Stimulated activated CD8-positive, alpha-beta memory T cell treated with anti-CD3 and anti-CD28 coated beads, Interleukin-7, amount 100 ng/mL, for 4 hours (primary cell): ENCODE measurements around the gene GRID1.

Experiments
- DNase-seq, 2 donors: peaks; one replicate each; pipeline ENCODE4 v3.0.0-alpha.2; 2020; ENCODE audit warnings: low read depth in 2 of 2

The GRID1 gene

DNA sequence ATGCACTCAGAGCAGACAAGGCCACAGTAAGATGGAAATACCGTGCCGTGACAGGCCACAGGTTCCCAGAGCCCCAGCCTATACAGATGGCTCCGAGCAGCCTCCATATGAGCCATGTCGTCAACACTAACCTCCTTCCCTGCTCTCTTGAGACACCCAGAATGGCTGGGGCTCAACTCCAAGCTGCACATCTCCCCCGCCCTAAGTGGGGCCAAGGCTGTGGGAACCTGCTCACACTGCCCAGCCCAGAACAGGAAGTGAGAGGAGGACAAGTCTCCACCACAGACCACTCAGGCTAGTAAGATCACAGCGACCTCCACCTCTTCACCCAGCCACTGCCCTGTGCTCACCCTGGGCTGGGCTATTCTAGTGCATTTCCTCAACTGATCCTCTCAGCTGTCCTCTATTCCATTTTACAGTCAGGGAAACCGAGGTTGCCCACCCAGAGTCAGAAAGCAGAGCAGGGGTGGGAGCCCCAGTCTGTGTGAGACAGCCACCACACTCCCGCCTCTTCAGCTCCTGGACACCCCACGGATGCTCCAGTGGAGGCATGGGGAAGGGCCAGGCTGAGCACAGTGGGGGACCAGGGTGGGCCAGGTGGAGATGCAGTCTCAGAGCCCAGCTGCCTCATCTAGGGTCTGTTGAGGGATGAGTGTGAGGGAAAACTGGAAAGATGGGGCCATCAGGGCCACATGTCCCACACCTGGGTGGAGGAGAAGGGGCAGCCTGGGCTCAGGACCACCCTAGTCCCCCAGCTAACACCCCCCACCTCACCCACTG, 11.6 kb downstream of the GRID1 start:
- no peak for DNase-seq

GRCh38 chr10:86353506-86354485, 12.8 kb downstream of the GRID1 start:
- DNase-seq, result no peak

- no peak for DNase-seq
Observed at GRCh38 chr10:86350897-86351296, 15.7 kb downstream of the GRID1 start.

- no peak for DNase-seq
Observed at GRCh38 chr10:86349940-86350630, 16.5 kb downstream of the GRID1 start.

DNA sequence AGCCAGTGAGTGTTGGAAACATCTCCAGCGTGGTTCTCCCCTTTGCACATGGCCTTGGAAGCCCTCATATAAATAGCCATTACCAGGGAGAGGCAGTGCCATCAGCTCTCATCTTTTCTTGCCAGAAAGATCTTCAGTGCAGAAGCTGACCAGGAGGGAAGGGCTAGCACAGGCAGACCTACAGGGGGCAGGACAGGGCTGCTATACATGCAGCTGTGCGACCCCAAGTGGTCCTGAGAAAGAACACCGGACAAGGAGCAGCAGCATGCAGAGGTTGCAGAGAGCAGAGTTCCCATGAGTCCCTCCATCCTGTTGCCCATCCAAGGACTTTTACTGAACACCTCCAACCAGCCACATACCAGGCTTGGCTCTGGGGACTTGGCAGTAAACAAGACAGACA, 17.1 kb downstream of the GRID1 start:
- no peak for DNase-seq

DNA sequence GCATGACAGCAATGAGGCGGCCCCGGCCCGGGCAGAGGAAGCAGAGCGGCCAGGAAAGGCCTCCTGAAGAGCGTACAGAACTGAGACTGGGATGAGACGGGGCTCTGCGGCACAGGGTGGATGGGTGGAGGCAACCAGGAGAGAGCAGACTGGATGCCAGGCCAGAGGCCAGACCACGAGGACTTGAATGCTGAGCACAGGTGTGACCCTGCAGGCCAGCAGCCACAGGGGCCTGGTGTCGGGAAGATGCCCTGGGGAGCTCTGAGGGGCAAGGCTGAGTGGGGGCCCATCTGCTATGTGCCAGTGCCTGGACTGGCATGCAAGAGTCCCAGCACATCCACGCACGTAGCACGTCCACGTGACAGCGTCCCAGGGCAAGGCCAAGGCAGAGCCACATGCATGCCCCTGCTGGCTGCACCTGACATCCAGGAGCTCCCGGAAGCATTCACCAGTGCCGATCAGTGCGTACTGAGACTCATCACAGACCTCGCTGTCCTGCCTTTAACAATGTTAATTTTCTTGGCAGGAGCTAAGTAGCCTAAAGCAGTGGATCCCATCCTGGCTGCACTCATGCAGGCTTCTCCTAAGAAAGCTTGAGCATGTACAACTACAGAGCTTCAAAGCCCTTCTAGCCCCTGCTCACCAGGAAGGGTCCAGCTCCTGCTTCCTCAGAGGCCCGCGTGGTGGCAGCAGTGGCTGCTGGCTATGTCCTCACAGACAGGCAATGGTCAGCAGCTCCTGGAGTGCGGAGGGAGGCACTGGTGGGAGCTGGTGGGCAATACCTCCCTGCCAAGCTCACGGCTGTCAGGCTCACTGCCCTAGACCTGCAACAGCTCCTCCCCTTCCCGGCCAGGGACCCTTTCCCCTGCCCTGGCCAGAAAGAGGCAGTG, 18.0 kb downstream of the GRID1 start:
- no peak for DNase-seq

- no peak for DNase-seq
Observed at GRCh38 chr10:86347856-86348255, 18.7 kb downstream of the GRID1 start.

DNA sequence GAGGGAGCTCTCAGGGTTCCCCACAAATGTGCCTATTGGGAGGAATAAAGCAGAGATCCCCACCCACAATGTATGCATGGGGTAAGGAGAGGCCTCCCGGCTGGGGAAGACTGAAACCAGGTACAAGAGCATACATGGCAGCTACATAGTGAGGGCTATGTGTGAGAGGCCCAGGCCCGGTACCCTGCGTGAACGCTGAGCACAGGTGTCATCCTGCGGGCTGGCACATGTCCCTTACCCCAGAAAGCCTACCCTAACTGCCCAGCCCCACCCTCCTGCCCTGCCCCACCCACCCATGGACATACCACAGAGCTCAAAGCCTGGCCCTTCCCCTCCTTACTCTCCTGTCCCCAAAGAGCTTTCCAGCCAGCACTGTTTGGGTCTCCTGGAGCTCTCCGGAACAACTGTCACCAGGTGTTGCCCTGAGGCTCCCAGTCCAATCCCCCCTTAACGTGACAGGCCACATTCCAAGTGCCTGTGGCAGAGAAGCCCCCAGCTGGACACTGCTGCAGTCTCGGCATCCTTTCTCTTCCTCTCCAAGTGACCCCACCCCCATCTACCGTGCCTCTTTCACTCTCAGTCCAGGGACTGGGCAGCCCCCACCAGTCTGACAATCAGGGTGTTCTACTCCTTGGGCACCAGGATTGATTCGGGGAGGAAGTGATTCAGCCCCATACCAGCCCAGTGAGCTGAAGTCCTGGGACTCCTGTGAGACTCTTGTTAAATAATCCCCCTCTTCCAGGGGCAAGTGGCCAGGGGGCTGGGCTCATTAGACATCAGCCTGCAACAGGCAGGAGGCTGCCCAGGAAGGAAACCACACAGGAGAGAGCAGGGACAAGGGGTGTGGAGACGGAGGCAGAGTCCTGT, 19.6 kb downstream of the GRID1 start:
- DNase-seq, result no peak

- no peak for DNase-seq
Observed at GRCh38 chr10:86345859-86346798, 20.5 kb downstream of the GRID1 start.

- DNase-seq, result no peak
Observed at GRCh38 chr10:86345296-86345858, 21.2 kb downstream of the GRID1 start.

DNA sequence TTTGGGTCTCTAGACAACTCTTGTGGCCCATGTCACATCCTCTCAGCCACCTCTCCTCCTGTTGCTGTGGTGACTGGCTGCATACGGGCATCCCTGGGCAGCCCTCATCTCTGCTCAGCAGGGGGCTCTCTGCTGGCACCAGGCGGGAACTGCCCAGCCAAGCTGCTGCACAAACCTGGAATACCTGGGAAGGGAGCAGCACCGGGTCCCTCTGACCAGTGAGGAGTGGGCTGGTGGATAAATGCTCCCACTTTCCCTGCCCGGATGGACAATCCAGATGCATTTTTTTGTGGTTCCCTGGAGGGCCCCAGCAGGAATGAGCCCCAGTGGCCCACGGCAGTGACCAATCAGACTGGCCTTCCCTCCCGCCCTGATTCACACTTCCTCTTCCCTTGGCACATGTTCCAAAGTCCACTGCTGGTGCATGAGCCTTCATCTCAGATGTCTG, 21.9 kb downstream of the GRID1 start:
- no peak for DNase-seq

GRCh38 chr10:86344281-86344680, 22.3 kb downstream of the GRID1 start:
- no peak for DNase-seq

DNA sequence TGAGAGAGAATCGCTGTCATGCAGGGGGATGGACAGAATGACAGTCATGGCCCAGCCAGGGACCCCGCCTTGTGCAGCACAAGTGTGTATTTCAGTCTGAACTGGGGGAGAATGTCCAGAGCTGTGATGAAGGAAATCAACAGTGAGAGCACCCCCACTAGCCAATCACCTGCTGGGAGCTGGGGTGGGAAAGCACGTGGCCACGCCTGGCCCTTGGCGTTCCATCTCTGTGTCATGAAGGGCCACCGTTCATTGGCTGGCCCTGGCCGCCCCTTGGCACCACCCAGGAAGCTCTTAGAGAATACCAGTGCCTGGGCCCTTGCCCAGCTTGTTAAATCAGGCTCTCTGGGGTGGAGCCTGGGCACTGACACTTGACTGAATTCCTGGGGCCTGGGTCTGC, 22.8 kb downstream of the GRID1 start:
- DNase-seq, result no peak

- DNase-seq, result no peak
Observed at GRCh38 chr10:86342111-86342863, 24.3 kb downstream of the GRID1 start.

DNA sequence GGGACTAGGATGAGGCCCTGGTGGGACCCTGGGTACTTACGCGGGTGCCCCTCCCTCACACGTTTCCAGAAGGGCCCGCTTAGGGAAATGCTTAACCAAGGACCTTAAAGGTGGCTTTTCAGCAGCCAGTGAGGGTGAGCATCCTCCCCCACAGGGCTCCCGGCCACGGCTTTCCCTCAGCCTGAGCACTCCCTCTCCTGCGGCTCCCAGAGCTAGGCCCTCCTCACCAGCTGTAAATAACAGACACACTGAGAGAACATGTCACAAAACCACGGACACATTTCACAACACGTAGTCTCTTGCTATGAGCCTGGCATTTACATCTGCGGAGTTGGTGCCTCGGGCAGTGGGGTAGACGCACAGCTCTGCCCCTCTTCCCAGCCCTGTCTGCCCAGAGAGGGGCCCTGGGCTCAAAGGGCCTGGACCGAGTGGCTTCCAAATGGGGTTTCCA, 25.2 kb downstream of the GRID1 start:
- no peak for DNase-seq

DNA sequence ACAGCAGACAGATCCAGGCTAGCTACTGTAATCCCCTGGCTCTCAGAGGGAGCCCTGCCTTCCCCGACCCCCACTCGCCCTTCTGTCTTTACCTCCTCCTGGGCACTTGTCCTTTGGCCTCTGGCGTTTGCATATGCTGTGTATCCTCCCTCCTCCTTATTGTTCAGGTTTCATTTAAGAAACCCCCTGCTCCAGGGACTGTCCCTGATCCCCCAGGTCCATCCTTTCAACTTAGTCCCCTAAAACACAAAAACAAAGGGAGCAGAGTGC, 25.7 kb downstream of the GRID1 start:
- no peak for DNase-seq

- DNase-seq, result no peak
Observed at GRCh38 chr10:86340176-86340990, 26.2 kb downstream of the GRID1 start.
